GM18519 (cell line): ENCODE data around the gene ZNF592.

Experiments used
- ATAC-seq: cut with Tn5 transposase; IDR thresholded peaks from one replicate; pipeline ENCODE4 v1.9.1; 2021; ENCODE audit warnings: mild to moderate bottlenecking, moderate library complexity; ENCODE audit not compliant: unreplicated experiment, low FRiP score

Gene ZNF592, protein sequence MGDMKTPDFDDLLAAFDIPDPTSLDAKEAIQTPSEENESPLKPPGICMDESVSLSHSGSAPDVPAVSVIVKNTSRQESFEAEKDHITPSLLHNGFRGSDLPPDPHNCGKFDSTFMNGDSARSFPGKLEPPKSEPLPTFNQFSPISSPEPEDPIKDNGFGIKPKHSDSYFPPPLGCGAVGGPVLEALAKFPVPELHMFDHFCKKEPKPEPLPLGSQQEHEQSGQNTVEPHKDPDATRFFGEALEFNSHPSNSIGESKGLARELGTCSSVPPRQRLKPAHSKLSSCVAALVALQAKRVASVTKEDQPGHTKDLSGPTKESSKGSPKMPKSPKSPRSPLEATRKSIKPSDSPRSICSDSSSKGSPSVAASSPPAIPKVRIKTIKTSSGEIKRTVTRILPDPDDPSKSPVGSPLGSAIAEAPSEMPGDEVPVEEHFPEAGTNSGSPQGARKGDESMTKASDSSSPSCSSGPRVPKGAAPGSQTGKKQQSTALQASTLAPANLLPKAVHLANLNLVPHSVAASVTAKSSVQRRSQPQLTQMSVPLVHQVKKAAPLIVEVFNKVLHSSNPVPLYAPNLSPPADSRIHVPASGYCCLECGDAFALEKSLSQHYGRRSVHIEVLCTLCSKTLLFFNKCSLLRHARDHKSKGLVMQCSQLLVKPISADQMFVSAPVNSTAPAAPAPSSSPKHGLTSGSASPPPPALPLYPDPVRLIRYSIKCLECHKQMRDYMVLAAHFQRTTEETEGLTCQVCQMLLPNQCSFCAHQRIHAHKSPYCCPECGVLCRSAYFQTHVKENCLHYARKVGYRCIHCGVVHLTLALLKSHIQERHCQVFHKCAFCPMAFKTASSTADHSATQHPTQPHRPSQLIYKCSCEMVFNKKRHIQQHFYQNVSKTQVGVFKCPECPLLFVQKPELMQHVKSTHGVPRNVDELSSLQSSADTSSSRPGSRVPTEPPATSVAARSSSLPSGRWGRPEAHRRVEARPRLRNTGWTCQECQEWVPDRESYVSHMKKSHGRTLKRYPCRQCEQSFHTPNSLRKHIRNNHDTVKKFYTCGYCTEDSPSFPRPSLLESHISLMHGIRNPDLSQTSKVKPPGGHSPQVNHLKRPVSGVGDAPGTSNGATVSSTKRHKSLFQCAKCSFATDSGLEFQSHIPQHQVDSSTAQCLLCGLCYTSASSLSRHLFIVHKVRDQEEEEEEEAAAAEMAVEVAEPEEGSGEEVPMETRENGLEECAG (N-terminal part only)

DNA sequence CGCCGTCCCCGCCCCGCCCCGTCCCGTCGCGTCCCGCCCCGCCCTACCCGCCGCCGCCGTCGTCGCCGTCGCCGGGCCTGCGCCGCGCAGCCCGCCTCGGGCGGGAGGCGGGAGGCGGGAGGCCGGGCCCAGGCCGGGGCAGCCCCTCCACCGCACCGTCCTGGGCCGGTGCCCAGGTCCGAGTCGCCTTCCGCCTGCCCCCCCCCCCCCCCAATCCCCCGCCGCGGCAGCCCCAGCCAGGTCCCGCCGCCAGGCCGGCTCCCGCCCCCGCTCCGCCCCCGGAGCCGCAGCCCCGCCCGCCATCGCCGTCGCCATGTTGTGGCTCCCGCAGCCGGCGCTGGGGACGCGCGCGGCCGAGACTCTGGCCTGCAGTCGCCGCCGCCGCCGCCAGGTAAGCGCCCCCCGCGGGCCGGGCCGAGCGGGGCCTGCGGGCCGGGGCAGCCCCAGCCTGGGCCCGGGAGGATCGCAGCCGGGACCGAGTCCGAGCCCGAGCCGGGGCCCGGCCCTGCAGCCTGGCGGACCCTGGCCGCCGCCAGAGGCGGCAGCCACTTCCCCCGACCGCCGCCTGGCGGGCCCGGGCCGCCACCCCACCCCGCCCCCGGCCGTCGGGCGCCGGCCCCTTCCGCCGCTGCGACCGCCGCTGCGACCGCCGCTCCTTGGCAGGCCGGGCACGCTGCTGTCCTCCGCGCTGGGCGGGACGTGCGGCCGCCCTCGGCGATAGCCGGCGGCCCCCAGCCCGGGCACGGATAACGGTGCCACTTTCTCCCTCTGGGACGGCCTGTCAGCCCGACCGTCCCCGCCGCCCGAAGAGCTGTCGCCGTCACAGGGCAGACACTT, at the start of gene ZNF592:
ZNF592 (plus strand) TSS at position 319 of the 837 bp plus-strand sequence. CDS start 34,084 bp downstream, outside the sequence.
- peak; percentile 31 for ATAC-seq

DNA sequence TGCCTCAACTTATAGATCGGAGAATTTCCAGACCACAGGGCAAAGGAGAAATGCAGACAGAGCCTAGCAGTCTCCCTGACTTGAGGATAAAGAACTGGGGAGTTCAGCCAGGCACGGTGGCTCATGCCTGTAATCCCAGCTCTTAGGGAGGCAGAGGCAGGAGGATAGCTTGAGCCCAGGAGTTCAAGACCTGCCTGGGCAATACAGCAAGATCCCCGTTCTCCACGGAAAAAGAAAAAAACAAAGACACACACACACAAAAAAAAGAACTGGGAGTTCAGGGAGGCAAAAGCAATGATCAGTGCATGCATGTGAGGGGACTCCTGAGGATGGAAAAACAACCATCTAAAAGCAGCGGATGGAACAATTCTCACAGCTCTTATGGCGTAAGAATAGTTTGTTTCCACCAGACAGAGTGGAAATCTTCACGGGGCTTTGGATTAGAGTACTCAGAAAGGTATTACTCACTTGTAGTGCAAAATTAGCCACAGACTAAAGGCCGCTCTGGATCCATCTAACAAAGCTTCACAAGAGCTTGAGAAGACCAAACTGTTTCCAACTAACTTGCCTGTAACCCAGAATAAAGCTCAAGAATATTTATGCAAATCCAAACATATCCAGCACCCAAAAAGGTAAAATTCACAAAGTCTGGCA, 48.7 kb upstream of the ZNF592 start:
- no peak for ATAC-seq

DNA sequence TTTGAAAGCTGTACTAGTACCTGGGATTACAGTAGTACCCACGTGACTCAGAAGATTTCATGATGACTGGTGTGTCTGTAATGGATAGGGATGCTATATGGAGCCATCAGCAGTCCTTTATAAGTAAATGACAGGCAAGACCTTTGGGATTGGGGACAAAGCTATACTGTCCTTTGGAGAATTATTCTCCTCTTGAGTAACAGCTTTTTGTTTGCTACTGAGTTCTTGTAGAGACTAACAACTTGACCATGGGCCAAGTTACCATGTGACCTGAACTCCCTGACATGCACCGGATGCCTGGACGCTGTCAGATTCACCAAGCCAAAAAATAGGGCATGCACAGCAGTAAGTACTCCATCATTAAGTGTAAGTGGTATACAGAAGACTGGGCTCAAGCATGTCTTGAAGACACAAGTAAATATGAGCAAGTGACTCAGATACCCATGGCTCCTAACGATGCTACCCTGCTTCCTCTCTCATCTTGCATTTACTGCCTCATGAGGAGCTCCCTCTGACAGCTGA, 45.4 kb upstream of the ZNF592 start:
- ATAC-seq, result no peak

DNA sequence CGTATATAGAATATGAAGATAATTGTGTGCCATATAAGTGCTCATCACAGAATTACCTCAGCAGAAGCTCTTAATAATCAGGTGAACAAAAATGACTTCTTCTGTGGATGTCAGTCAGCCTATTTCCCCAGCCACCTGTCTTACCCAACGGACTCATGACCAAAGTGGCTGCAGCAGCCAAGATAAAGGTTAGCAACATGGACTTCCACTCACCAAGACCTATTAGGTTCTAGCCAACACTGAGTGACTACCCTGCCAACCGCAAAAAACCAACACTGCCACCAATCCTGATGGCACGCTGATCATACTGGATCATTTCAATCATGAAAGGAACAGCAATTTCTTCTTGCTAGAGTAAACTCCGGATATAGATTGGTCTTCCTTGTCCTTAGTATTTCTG, 44.6 kb upstream of the ZNF592 start:
- ATAC-seq, result no peak

DNA sequence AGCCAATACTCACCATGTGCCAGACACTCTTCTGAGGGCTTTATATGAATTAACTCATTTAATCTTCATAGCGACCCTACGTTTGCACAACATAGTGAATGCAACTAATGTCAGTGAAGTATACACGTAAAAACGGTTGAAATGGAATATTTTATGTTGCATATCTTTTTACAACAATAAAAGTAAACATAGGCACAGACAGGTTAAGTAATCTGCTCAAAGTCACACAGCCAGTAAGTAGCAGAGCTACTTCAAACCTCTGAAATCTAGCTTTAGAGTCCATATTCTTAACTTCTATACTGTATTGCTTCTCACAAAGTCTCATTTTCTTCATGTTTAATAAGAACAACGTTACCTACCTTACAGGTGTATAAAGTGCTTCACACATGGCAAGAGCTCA, 34.0 kb upstream of the ZNF592 start:
- no peak for ATAC-seq

DNA sequence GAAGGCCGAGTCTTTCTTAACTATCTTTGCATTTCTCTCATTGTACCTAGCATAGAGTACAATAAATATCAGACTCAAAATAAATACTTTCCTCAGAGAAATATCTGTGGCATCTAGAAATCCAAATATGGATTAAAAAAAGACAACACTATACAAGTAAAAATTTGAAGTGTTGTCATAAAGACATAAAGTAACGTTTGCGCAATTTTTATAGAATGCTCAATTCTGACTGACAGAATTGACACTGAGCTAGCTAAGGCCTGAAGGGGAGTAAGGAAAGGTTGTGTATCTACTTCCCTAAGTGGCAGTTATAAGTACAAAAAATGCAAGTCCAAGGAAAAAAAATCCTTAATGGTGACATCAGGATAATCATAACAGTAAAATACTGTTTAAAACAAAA, 33.6 kb upstream of the ZNF592 start:
- no peak for ATAC-seq

DNA sequence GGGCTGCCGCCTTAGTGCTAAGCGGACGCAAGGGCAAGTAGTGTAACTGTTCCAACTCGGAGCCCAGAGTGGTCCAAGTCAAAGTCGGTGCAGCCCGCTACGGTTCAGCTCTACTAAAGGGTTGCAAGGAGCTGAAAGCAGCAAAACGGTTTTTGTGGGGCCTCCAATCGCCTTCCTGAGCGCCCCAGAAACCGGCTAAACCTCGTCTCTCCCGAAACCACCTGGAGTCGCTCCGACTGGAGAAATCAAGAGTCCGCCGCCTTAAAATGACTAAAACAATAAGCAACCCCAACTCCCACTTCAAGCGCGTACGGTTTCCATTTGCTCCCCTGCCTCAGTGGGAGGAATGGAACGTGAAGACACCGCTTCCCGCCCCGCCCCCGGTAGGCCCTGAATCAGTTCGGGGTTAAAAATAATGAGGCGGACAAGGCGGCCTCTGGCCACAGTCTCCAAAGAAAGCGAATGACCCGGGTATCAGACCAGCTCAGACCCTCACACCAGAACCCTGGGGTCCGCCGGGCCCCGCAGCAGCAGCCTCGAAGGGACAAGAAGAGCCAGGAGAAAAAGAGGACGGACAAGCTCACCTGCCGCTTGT, 32.9 kb upstream of the ZNF592 start:
- no peak for ATAC-seq

DNA sequence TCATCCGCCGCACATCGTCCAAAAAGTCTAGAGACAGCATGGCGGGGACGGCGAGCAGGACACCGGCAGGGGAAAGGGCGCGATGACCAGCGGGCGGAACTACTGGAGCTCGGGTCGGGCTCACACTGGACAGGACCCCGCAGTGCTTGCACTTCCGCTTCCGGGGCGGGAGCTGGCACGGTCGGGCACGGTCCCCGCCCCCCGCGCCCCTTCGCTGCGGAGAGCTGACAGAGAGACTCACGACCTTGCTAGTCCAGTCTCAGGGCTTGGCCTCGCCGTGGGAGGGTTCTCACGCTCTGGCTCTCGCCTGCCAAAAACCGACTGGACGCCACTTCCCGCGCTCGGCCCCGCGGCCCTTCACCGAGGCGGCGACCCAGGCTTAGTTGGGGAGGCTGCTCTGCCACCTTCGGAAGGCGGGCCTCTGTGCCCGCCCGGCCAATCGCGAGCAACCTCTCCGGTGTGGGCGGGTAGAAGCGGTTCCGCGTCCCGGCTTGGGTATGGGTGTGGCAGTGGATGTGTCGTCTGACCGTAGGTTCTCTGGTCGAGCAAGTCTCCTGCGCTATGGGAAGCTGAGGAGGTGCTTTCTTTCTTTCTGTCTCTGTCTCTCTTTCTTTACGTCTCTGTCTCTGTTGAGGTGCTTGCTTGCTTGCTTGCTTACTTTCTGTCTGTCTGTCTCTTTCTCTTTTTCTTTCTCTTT, 32.2 kb upstream of the ZNF592 start, which contains the start of gene SEC11A:
SEC11A (minus strand) TSS at position 104 of the 697 bp plus-strand sequence; CDS start at position 40, 64 bp downstream.
- peak; percentile 82 for ATAC-seq

DNA sequence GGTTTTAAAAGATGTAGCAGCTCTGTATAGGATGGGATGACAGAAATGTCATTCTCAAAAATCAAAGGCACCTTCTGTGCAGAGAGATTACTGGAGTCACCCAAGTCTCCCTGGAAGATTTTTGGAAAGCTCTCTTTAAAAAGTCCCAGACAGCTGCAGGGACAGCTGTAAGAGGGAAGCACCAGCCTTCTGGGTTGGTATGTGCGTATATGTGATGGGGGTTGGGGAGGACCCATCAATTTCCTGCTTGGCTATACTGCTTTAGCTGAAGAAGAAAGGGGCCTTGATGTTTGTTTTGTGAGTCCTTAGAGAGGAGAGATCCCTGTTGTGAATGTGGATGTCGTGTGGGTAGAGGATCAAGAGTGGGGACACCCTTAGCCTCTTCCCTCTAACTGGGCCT, 27.0 kb upstream of the ZNF592 start:
- no peak for ATAC-seq

DNA sequence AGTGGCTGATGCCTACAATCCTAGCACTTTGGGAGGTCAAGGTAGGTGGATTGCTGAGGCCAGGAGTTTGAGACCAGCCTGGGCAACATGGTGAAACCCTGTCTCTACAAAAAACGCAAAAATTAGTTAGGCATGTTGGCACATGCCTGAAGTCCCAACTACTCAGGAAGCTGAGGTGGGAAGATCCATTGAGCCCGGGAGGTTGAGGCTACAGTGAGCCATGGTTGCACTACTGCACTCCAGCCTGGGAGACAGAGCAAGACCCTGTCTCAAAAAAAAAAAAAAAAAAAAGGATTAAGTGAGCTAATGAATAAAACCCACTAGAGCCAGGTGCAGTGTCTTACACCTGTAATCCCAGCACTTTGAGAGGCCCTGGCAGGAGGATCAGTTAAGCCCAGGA, 25.8 kb upstream of the ZNF592 start:
- ATAC-seq, result no peak

DNA sequence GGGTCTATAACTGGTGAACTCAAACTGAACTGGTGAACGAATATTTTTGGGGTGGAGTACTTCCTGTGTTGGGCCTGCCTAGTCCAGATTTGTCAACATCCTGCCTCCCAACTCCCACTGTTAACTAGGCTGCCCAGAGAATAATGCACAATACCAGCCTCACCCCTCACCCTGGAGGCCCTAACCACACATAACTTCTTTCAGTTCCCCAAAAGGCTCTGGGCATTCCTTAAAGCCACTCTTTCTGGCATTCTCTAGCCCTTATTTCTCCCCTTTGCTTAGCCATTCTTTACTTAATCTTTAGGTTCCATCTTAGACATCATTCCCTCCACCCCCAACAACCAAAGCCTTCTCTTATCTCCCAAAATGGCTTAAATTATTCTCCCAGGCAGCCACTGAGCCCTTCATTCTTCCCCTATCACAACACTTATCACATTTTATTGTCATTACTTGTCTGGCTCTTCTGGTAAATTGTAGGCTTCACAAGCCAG, 23.3 kb upstream of the ZNF592 start:
- ATAC-seq, result no peak

DNA sequence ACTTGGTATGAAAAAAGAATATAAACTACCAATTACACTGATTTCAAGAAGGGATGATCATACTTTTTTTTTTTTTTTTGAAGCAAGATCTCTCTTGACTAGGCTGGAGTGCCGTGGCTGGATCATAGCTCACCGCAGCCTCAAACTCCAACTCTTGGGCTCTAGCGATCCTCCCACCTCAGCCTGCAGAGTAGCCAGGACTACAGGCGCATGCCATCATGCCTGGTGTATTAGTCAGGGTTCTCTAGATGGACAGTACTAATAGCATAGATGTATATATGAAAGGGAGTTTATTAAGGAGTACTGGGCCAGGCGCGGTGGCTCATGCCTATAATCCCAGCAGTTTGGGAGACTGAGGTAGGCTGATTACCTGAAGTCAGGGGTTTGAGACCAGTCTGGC, 21.0 kb upstream of the ZNF592 start:
- ATAC-seq, result no peak

DNA sequence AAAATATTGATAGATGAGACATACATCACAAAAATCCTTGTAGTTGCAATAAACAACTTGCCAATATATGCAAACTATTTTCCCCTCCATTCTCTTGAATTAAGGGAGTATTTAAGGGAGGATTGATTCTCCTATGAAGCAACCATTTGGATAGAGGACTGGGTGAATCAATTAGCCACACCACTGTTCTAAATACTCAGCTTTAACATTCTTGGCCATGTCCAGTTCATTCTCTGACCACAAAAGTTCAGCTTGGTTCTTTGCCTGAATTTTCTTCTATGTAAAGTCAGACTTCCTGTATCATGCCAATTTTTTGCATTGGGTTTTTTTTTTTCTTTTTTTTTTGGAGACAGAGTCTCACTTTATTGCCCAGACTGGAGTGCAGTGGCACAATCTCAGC, 16.6 kb upstream of the ZNF592 start:
- ATAC-seq, result no peak

DNA sequence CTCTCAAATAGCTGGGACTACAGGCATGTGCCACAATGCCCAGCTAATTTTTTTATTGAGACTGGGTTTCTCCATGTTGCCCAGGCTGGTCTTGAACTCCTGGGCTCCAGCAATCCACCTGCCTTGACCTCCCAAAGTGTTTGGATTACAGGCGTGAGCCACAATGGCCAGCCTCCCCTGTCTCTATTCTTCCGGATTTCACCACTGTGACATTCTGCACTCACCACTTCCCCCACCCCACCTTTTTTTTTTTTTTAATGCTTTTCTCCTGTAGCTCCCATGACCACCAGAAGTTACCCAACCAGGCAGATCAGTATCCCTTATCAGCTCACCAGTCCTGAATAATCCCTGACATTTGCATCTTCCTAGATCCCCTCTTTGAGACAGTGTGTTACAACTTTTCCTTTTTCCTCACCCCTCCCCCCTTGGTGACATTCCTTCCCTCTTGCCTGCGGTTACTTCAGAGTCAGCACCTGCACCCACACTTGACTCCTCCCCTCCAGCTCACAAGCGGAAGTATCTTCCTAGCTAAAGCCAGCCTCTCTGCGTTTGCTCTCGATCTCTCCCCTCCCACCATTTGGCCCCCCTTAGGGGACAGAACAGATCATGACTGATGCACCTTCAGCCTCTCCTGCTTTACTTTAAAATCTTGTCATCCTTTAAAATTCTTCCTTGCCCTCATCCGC, 13.5 kb upstream of the ZNF592 start:
- ATAC-seq, result peak; percentile 53

DNA sequence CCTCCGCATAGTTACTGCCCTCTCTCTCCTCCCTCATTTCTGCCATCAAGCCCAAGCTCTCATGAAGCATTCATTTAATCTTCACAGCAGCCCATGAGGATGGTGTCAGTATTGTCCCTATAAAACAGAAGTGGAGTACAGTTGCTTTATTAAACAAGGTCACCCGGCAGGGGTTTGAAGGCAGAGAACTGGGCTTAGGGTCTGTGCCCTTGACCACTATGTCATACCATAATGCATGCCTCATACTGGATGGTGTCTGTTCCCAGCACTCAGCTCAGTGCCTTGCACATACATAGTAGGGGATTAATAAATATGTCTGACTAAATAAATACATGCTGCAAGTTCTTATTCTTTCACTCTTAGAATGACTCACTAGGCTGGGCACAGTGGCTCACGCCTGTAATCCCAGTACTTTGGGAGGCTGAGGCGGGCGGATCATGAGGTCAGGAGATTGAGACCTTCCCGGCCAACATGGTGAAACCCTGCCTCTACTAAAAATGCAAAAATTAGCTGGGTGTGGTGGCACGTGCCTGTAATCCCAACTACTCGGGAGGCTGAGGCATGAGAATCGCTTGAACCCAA, 12.8 kb upstream of the ZNF592 start:
- peak; percentile 39 for ATAC-seq

DNA sequence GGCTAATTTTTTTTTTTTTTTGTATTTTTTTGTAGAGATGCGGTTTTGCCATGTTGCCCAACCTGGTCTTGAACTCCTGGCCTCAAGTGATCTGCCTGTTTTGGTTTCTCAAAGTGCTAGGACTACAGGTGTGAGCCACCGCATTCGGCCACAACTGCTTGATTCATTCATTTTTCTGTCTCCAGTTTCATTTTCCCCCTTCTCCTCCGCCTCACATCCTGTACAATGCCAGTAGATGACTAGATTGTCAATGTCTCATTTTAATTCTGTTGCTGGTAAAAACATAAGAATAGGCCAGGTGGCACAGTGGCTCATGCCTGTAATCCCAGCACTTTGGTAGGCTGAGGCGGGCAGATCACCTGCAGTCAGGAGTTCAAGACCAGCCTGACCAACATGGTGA, 12.0 kb upstream of the ZNF592 start:
- ATAC-seq, result peak; percentile 45

DNA sequence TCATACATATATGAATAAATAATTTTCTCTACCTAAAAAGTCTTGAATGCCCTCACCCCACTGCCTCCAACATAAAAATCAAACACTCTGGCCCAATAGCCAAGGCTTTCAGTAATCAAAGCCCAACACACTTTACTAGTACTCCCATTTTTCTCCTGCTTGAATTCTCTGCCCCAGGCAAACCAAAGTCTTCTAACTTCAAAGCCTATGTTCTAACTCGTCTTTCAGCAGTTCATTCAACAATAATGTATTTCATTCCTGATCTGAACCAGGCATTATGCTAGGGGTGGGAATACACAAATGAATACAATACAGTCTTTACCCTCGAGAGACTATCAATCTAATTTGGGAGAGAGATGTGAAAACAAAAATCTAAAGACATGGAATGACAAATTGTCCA, 11.4 kb upstream of the ZNF592 start:
- no peak for ATAC-seq
